Superior temporal gyrus (tissue), 1 donor: ENCODE data around the gene GPR21.

Experiments
- DNase-seq: peaks from one replicate; pipeline ENCODE4 v3.0.0-alpha.2; 2016; ENCODE audit errors: extremely low spot score

GPR21 gene

GRCh38 chr9:123033864-123034601 lies 566 bp downstream of the GPR21 start:
- peak; percentile 39 for DNase-seq

DNA sequence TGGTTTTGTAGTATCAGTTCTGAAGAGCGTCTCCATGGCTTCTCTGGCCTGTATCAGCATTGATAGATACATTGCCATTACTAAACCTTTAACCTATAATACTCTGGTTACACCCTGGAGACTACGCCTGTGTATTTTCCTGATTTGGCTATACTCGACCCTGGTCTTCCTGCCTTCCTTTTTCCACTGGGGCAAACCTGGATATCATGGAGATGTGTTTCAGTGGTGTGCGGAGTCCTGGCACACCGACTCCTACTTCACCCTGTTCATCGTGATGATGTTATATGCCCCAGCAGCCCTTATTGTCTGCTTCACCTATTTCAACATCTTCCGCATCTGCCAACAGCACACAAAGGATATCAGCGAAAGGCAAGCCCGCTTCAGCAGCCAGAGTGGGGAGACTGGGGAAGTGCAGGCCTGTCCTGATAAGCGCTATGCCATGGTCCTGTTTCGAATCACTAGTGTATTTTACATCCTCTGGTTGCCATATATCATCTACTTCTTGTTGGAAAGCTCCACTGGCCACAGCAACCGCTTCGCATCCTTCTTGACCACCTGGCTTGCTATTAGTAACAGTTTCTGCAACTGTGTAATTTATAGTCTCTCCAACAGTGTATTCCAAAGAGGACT lies 1.5 kb downstream of the GPR21 start:
- no peak for DNase-seq

GRCh38 chr9:123035791-123036190 lies 2.3 kb downstream of the GPR21 start:
- DNase-seq: no peak

- DNase-seq: peak; percentile 50
Measured at GRCh38 chr9:123036893-123037545, 3.6 kb downstream of the GPR21 start.

DNA sequence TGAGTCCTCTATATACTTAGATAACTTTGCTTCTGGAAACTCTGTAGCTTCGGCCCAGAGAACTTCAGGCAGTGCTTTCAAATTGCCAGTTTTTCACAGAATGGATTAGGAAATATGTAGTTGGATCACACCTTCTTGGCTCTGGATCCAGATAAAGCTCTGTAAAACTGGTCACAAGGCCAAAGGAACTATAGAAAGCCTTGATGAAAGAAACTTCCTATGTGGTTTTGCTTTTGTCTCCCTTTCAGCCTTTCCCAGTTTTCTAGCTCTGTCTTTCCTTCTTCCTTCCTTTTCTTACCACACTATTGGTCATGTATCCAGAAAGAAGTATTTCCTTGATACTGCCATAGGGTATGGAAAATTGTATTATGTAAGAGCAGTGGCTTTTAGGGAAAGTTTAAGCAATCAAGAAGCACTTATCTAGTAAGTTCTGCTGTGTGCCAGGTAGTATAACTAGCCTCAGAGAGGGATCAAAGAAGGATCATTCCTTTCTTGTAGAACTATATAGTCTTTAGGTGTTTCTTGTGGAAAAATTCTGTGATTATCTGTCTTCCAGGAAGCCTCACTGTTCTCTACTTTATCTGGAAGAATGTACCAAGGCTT lies 6.3 kb downstream of the GPR21 start:
- no peak for DNase-seq

DNA sequence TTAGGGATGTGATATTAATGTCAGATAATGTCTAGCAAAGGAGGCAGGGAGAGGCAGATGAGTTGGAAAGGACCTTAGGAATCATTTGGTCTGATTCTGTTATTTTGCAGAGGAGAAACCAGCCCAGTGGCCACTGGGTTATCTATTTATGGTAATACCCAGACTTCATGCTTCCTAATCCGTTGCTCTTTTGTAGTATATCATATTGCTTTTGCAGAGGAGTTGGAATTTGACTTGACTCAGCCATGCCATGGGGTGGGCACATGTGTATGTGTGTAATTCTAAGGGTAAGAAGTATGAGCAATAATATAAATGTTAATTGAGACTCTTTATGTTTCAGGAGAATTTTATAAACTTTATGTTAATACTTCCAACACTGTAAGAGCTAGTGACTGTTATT lies 7.3 kb downstream of the GPR21 start:
- no peak for DNase-seq

GRCh38 chr9:123041489-123041888 lies 8.0 kb downstream of the GPR21 start:
- DNase-seq: peak; percentile 47

DNA sequence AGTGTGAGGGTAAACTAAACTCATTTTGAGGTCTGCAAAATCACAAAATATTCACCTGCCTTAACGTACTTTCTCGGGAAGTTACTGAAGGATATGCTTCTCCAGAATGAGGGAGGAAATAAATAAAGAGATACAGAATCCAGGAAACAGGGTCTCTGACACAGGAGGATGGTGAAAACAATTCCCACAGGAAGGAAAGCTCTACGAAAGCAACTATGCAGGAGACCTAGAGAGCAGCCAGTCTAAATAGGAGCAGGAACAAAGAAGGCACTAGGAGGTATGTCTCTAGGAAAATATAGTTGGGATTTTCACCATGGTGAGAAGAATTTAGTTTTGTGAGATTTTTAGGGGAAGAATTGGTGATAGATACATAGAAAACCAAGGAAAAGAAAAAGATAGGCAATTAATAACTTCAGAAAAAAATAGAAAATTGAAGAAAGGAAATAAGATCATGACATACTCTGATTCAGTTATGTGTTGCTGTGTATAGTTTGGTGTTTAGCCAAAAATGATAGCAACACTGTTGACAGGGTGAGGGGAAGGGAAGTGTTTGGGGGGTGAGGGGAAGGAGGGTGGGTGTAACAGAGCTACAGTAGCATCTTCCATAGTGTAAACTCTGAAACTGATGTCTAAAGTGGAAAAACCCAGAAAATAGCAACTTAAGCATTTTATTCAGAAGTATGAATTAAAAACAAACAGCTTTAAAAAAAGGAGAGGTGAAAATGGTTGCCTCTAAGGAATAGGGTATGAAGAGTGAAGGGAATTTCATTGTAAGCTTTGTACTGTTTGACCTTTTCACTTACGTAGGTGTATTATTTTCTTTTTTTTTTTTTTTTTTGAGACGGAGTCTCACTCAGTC lies 9.8 kb downstream of the GPR21 start:
- DNase-seq: no peak

- DNase-seq: no peak
Measured at GRCh38 chr9:123044586-123044985, 11.1 kb downstream of the GPR21 start.

DNA sequence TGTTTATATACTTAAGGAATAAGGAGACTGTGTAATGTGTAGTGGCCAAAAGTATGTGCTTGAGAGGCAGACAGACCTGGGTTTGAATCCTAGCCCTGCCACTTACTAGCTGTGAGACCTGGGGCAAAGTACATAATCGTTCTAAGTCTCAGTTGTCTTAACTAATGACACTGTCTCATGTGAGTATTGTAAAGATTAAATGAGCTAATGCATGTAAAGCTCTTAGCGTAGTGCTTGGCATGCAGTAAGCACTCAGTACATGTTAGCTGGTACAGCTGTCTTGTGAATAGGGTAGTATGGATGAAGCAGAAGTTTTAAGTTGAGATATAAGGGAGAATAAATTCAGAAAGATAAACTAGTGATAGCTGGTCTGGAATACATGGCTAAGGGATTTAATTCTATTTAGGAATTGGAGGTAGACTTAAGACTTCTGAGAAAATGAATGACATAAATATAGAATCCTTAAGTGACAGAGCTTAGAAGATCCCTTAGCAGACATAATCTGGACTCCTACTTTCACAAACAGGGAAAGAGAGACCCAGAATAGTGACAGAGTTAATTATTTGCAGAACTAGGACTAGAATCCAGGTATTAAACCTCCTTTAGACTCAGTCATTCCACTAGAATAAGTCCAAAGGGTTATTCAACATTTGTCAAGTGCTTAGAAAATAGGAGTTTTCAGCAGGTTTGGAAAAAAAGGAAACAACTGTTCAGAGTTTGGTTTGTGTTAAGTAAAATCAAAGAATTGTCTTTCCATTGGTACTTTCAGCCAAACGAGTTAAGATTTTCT lies 13.1 kb downstream of the GPR21 start:
- peak; percentile 40 for DNase-seq

- DNase-seq: peak; percentile 59
Measured at GRCh38 chr9:123048748-123049147, 15.3 kb downstream of the GPR21 start.

DNA sequence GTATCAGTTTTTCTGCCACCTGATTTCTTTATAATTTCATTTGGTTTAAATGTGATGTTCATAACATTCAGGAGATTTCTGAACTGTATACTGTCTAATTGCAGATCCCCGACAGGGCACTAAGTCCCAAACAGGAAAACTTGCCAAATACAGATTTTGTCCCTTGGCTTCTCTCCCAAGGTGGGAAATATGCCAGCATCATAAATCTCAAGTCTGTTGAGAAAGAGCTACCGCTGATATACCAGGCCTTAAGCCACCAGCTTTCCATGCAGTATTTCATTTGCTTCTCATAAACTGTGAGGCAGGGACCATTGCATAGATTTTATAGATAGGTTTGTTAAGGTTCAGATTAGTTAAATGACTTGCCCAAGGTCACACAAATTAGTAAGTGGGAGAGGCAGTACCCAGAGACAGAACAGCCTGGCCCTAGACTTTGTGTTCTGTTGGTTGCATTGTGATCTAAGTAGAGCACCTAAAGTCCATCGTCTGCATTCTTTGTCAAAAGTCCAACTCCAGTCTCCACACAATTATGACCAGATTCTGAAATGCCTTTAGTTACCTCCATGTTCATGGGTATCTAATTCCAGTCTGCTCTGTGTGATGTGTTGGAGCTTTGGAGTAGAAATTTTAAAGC lies 16.2 kb downstream of the GPR21 start:
- peak; percentile 48 for DNase-seq

GRCh38 chr9:123053046-123053445 lies 19.6 kb downstream of the GPR21 start:
- no peak for DNase-seq

GRCh38 chr9:123053711-123054110 lies 20.2 kb downstream of the GPR21 start:
- DNase-seq: no peak

DNA sequence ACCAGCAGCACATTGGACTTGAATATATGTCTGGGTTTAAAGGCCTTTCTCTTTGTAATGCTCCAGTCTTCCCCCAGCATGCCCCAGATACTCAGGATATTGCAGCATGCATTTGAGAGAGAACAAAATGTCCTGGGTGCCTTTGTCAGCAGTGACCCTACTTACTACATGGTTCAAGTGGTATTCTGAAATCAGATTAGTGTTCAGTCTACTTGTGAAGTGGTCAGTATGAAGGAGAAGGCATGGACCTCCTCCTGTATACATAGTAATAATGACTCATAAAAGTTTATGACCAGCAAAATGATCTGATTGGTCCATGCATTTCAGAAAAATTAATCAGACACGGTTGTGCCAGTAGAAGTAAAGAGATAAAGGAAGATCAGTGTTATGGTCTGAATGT lies 25.4 kb downstream of the GPR21 start:
- no peak for DNase-seq

DNA sequence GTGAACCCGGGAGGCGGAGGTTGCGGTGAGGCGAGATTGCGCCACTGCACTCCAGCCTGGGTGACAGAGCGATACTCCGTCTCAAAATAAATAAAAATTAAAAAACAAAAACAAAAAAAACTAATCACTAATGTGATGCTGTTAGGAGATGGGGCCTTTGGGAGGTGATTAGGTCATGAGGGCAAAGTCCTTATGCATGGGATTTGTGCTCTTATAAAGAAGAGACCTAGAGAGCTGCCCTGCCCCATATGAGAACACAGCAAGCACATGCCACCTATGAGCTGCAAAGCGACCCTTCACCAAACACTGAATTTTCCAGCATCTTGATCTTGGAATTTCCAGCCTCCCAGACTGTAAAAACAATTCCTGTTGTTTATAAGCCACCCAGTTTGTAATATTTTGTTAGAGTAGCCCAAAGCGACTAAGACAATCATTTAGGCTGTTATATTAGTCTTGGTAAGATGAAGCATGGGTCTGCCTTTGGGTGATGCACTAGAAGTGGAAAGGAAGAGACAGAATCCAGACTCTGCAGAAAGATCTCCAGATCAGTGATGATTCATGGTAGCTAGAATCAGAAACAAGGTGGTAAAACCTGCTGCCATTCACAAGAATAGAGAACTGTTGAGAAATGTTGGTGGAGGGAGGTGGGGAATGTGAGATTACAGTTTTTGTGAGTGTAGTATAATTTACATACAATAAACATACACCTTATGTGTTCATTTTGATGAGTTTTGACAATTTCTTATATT lies 26.2 kb downstream of the GPR21 start:
- no peak for DNase-seq

DNA sequence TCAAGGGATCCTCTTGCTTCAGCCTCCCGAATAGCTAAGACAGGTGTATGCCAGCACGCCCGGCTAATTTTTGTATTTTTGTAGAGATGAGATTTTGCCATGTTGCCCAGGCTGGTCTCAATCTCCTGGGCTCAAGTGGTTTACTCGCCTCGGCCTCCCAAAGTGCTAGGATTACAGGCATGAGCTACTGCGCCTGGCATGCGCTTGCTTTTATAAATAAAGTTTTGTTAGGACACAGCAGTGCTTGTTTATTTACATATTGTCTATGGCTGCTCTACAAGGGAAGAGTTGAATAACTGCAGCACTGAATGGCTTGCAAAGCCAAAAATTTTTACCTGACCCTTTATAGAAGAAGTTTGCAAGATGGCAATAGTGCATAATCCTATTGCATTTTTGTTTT lies 27.7 kb downstream of the GPR21 start:
- DNase-seq: no peak

DNA sequence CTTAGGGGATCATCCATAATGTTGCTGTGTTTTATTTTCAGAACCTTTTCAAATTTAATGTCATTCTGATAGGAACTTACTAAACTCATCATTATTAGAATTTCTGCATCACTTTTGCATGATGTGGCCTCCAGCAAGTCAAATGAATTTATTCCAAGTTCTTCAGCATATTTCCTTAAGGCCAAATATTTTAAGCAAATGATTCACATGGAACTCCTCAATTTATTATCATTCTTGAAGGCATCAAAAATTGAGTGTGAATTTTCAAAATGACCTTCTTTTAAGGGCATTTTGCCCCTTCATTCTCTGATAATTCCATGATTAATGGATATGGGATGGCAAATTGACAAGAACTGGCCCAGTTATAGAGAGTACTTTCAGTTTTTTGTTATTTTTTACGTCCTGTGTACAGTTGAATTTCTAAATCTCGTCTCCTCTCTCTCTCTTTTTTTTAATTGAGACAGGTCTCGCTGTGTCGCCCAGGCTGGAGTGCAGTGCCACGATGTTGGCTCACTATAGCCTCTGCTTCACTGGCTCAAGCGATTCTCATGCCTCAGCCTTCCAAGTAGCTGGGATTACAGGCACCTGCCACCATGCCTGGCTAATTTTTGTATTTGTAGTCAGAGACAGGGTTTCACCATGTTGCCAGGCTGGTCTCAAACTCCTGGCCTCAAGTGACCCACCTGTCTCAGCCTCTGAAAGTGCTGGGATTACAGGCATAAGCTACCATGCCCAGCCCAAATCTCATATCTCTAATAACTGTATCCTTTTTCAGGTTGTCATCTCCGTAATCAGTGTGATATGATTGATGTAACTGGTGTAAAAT lies 29.1 kb downstream of the GPR21 start:
- no peak for DNase-seq

GRCh38 chr9:123063177-123063598 lies 29.7 kb downstream of the GPR21 start:
- no peak for DNase-seq
